ENCODE measurements around the gene OBSCN.

The OBSCN gene

GRCh38 chr1:228190778-228191177 is 17.1 kb upstream of the OBSCN start:
- no peak for DNase-seq (ENCODE audit: low read depth in 2 of 2)

- DNase-seq (ENCODE audit: low read depth in 2 of 2), result no peak
Observed at GRCh38 chr1:228194436-228194835, 13.4 kb upstream of the OBSCN start.

DNA sequence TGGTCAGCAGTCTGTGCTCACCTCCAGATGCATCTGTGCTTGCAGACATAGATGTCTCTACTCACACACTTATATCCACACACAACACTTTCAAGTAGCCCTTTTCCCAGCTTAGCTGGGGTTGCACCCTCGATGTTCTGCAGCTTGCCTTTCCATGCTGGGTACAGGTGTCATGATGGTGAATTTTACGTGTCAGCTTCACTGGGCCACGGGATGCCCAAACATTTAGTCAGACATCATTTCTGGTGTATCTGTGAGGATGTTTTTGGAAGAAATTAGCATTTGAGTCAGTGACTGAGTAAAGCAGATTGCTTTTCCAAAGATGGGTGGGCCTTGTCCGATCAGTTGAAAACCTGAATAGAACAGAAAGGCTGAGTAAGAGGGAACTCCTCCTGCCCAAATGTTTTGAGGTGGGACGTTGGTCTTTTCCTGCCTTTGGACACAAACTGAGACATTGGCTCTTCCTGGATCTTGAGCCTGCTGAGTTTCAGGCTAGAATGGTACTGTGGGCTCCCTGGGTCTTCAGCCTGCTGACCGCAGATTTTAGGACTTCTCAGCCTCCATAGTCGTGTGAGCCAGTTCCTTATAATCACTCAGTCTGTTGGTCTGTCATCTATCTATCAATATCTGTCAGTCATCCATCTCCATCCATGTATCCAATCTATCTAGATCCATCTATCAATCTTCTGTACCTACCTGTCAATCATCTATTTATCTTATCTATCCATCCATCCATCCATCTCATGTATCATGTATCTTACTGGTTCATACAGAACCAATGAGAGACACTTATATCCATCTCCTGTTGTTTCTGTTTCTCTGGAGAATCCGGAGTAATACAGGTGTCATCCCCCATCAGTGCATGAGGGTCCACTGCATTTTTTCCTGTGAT is 12.7 kb upstream of the OBSCN start:
- no peak for DNase-seq (ENCODE audit: low read depth in 2 of 2)

- no peak for DNase-seq (ENCODE audit: low read depth in 2 of 2)
Observed at GRCh38 chr1:228197555-228198147, 10.2 kb upstream of the OBSCN start.

- DNase-seq (ENCODE audit: low read depth in 2 of 2), result no peak
Observed at GRCh38 chr1:228198977-228199590, 8.8 kb upstream of the OBSCN start.

DNA sequence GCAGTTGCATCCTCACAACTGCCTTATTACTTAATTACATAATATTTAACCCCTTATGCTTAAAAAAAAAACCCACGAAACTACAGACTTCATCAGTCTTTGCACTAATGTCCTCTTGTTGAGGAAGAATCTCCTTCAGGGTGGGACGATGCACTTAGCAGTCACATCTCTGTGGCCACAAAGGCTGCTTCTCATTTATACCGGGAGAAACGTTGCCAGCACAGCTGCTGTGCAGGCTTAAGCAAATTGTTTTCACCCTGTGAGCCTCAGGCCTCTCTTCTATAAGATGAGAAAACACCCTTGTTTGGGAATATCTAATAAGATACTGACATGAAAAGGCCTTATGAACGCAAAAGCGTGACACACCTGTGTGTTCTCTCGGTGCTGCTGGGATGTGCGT is 2.9 kb upstream of the OBSCN start:
- no peak for DNase-seq (ENCODE audit: low read depth in 2 of 2)

DNA sequence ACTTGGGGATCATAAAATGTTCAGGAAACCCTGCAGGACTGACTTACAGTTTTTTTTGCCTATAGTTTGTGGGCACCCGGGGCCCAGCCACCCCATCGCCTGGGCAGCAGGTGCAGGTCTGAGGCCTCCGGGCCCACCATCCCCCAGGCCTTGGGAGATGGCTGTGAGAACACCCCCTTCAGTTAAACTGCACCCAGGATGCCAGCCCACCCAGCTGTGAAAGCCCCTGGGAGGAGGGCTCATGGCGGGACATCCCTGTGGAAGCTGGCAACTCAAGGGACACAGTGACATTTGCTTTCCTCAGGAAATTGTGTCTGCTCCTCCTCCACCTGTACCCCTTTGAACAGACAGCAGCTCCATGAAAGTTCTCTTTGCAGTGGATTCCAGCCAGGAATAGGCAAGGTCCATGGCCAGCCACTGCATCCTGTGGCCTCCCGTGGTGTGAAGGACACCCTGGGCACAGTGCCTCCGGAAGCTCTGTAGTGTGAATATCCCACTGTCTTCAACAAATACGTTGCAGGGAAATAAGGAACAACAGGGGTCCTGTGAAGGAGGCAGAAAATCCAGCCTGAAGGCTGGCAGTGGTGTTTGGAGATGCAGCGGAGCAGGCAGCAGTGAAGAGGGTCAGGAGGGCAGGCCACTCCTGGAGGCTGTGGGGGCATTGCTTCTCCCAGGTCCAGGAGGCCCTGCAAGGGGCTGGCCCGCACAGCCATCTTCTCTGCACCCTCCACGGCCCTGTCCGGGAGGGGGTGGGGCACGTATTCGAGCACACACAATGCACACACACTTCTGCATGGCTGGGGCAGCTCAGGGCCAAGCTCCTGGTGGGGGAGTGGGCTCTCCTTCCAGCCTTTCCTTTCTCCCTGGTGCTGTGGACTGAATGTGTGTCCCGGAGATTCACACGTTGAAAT is 2.1 kb upstream of the OBSCN start:
- DNase-seq (ENCODE audit: low read depth in 2 of 2), result no peak

GRCh38 chr1:228206582-228207351 is 1.1 kb upstream of the OBSCN start:
- no peak for DNase-seq (ENCODE audit: low read depth in 2 of 2)

DNA sequence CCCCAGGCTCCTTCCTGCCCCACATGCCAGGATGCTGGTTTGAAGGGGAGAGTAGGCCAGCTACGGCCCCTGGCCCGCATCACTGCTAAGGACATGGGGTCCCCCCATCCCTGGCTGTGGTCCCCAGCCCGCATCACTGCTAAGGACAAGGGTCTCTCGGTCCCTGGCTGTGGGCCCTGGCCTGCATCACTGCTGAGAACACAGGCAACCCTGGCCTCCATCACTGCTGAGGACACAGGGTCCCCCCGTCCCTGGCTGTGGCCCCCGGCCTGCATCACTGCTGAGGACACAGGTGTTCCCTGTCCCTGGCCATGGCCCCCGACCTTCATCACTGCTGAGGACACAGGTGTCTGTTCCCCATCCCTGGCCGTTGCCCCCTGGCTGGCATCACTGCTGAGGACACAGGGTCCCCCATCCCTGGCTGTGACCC is 448 bp upstream of the OBSCN start:
- DNase-seq (ENCODE audit: low read depth in 2 of 2), result no peak

GRCh38 chr1:228208831-228209551 is 1.1 kb downstream of the OBSCN start:
- DNase-seq (ENCODE audit: low read depth in 2 of 2), result no peak

DNA sequence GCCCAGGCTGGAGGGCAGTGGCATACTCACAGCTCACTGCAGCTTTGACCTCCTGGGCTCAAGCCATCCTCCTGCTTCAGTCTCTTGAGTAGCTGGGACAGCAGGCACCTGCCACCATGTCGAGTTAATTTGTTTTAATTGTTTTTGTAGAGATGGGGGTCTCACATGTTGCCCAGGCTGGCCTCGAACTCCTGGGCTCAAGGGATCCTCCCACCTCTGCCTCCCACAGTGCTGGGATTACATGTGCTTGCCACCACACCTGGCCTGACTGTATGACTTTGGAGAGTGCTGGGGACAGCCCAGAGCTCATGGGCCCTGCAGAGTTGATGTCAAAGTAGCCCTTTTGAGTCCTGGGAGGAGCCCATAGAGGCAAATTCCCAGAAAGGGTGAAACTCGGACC is 1.8 kb downstream of the OBSCN start:
- no peak for DNase-seq (ENCODE audit: low read depth in 2 of 2)

DNA sequence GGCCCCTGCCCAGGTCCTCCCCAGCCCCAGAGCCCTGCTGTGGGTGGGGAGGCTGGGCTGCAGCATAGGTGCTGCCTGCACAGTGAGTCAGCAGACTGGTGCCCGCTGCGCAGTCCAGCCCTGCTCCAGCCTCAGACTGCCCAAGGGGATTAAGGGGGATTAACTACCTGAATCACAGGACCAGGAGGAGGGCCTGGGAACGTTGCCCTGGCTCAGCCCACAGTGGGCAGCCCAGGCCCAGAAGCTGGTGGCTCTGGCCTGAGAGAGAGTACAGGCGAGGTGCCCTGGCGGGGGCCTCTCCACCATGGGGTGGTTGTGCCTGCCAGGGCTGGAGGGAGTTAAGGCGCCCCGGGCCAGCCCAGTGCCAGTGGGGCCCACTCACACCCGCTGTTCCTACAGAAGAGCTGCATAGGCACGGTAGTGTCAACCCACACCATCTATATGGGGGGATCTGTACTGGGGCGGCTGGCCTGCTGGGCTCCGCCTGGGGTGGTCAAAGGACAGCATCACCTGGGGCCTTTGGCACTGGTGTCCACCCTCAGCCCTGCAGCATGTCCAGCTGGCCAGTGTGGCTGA is 2.3 kb downstream of the OBSCN start:
- DNase-seq (ENCODE audit: low read depth in 2 of 2), result no peak

DNA sequence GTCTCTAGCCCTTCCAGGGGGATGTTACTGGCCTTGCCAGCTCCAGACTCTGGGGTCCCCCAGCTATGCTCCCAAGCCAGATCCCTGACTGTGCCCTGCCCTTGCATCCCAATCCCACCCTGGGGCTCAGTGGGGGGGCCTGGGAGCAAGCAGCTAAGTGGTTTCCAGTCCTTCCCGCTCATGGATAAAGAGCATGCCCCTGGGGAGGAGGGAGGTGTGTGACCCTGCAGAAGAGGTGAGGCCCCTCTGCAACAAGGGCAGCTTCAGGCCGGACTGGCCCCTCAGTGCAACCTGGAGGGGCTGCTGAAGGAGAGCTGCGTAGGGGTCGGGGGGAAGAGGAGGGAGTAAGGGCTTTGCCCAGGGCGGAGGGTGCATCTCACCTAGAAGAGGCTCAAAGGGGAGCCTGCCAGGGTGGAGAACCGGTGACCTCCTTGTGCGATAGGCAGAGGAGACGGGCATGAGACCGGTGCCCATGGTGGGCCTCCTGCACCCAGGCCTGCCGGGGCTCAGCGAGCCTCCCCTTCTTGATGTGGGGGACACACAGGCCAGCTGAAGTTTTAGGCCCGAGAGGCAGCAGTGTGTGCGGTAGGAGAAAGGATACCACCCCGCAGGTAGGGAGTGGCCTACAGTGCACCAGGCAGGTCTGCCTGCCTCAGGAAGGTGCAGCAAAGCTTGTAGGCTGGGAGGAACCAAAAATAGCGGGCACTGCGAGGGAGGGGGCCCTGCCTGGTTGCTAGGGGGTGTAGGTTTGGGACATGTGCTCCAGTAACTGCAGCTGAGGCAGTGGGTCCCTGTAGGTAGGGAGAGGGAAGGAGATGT is 3.1 kb downstream of the OBSCN start:
- DNase-seq (ENCODE audit: low read depth in 2 of 2), result no peak

GRCh38 chr1:228211531-228212414 is 3.9 kb downstream of the OBSCN start:
- DNase-seq (ENCODE audit: low read depth in 2 of 2), result no peak

DNA sequence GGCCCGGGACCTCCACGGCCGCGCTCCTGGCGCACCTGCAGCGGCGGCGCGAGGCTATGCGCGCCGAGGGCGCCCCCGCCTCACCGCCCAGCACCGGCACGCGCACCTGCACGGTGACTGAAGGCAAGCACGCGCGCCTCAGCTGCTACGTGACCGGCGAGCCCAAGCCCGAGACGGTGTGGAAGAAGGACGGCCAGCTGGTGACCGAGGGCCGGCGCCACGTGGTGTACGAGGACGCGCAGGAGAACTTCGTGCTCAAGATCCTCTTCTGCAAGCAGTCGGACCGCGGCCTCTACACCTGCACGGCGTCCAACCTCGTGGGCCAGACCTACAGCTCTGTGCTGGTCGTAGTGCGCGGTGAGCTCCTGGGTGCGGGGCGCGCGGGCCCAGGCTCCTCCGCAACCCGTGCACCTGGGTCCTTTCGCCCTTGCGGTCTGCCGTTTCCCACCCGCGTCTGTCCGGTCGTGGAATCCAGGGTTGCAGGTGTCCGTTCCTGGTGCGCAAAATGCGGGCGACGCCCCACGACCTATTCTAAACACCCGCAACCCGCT is 4.6 kb downstream of the OBSCN start:
- DNase-seq (ENCODE audit: low read depth in 2 of 2), result no peak

DNA sequence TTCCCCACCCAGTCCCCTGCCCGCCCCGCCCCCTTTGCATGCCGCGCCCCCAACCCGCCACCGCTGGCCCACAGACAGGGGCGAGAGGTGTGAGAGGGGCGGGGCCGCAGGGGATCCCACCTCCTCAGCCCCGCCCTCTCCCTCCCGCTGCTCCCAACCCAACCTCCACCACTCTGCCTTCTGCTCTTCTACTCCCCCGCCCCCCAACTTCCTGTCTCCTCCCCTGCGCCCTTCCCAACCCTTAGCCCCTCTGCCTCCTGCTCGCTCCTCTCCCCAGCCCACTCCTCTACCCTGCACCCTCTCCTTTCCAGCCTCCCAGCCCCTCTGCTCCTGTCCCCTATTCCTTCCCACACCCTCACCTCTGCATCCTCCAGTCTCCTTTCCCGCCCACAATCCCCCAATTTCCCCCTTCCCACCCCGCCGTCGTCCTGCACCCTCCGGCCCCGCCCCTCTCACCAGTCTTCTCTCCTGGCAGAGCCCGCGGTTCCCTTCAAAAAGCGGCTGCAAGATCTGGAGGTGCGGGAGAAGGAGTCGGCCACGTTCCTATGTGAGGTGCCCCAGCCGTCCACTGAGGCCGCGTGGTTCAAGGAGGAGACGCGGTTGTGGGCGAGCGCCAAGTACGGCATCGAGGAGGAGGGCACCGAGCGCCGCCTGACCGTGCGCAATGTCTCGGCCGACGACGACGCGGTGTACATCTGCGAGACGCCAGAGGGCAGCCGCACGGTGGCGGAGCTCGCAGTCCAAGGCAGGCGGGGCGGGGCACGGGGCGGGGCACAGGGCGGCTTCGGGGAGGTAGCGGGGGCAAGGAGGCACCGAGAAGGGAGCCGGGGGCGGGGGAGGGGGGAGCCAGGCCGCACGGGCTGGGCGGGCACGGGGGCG is 5.4 kb downstream of the OBSCN start:
- peak; percentile 88 to 90 for DNase-seq (ENCODE audit: low read depth in 2 of 2)

Data from activated CD4-positive, alpha-beta T cell treated with anti-CD3 and anti-CD28 coated beads for 24 hours (primary cell).